Measurements from ENCODE around the gene LTK. TPM values are rescaled to one million over a fixed set of nuclear protein-coding genes. Genes with fewer than 3 reads are reported as not detected.

Gene LTK
- total and polyA plus RNA-seq, 2 of the 8 experiments (the other 6 are each of a cell fraction or from before 2014, with no cell fraction given): 0.05 to 0.19 TPM

- H3K4me3 ChIP-seq (ENCODE audit: extremely low read depth in 1 of 4, insufficient read depth in 2 of 4, low read depth in 3 of 4, low read length in 4 of 4): no peak overlapping the region
- no peaks in the 10 kb centered on the region for H3K27me3 ChIP-seq (replicated peaks in 1 of 4; ENCODE audit: control insufficient read depth in 3 of 4, extremely low read depth in 1 of 4, insufficient read depth in 3 of 4, low read length in 3 of 4)
- H2AK5ac ChIP-seq (ENCODE audit: low read depth, low read length): no peak overlapping the region
- no peak overlapping the region for H2BK120ac ChIP-seq (replicated peaks; ENCODE audit: low read depth, low read length)
- no peaks in the 10 kb centered on the region for H3K79me1 ChIP-seq (ENCODE audit: low read depth, low read length)
- no peak overlapping the region for H4K8ac ChIP-seq (ENCODE audit: extremely low read depth, insufficient read depth, low read length)
- H3K79me2 ChIP-seq (ENCODE audit: control insufficient read depth in 1 of 2, insufficient read depth in 2 of 2, low read length in 2 of 2): no peaks in the 10 kb centered on the region
- H3K18ac ChIP-seq (ENCODE audit: extremely low read depth, low read length): no peak overlapping the region
- no peak overlapping the region for H3K9ac ChIP-seq (replicated peaks in 1 of 4; ENCODE audit: extremely low read depth in 1 of 4, low read depth in 3 of 4, low read length in 3 of 4)
- H2BK5ac ChIP-seq (ENCODE audit: low read depth, low read length): no peak overlapping the region
- H3K4ac ChIP-seq (replicated peaks; ENCODE audit: insufficient read length, low read depth, low read length): no peak overlapping the region
- no peaks in the 10 kb centered on the region for H3K23me2 ChIP-seq (ENCODE audit: low read depth, low read length)
- H2BK15ac ChIP-seq (ENCODE audit: low read length): no peak overlapping the region
- ChIA-PET CTCF (ENCODE audit: partially characterized antibody) (interaction anchor here (2.3 kb wide), 1 partner anchor 9 kb away, joined by 10 read pairs; no protein-coding TSS in a partner anchor), POLR2A (ENCODE audit: partially characterized antibody) (interaction anchor here (0.7 kb wide), 1 partner anchor 218 kb away, joined by 4 read pairs; no protein-coding TSS in a partner anchor)
- no peak overlapping the region for H3K56ac ChIP-seq (replicated peaks; ENCODE audit: insufficient read length, low read depth, low read length)
- H4K91ac ChIP-seq (replicated peaks; ENCODE audit: insufficient read length, low read length): no peak overlapping the region
- DNase-seq (ENCODE audit: low read depth in 1 of 2, low spot score in 2 of 2): no peak
- H3K4me2 ChIP-seq (ENCODE audit: insufficient read depth in 1 of 2, low read depth in 2 of 2, low read length in 2 of 2): no peak overlapping the region
- no peak overlapping the region for H3K27ac ChIP-seq (ENCODE audit: low read depth, low read length)
- peaks cover 0 to 3% of the 10 kb centered on the region in 2 experiments for H4K20me1 ChIP-seq (replicated peaks in 1 of 2; ENCODE audit: control insufficient read depth in 1 of 2, insufficient read depth in 2 of 2, low read length in 2 of 2)
- no peaks in the 10 kb centered on the region for H3K9me3 ChIP-seq (ENCODE audit: insufficient read depth in 2 of 2, low read depth in 1 of 2, low read length in 1 of 2)
- no peak for FAIRE-seq
- no peaks in the 10 kb centered on the region for H3K4me1 ChIP-seq (replicated peaks in 1 of 4; ENCODE audit: control insufficient read depth in 3 of 4, insufficient read depth in 4 of 4, low read length in 3 of 4)
- no peak overlapping the region for H2BK20ac ChIP-seq (ENCODE audit: low read length)
- H2BK12ac ChIP-seq (ENCODE audit: low read depth, low read length): no peak overlapping the region
- no peak overlapping the region for H3K14ac ChIP-seq (ENCODE audit: insufficient read length)
- no peak overlapping the region for H4K5ac ChIP-seq (ENCODE audit: insufficient read length, low read depth, low read length)
- 95% methylated on average over 8 of the region's 8 CpGs; no CpG with 5 or more reads in 1 of the 2 experiments for WGBS, 2 experiments (ENCODE audit: extremely low coverage in 1 of 2, insufficient coverage in 1 of 2, insufficient read length in 1 of 2, insufficient replicate concordance in 2 of 2, low coverage in 1 of 2, low lambda C conversion rate in 2 of 2, missing lambda C conversion rate in 1 of 2)
- H3K36me3 ChIP-seq (ENCODE audit: control insufficient read depth in 2 of 4, insufficient read depth in 4 of 4, low read length in 3 of 4): peaks cover 31 to 72% (median 61%) of the 10 kb centered on the region in 4 experiments
- no peak overlapping the region for H3K23ac ChIP-seq (ENCODE audit: insufficient read length)
- no peak overlapping the region for H2AFZ ChIP-seq (ENCODE audit: low read length)
- no peak for TF ChIP-seq EGR1 (IDR thresholded peaks at IDR 0.05; ENCODE audit: borderline replicate concordance, low read depth, low read length)
These were observed 39.2 kb downstream of the LTK start for GRCh38 chr15:41474436-41474835.

Data from H1 (cell line).